A549 (cell line): ENCODE measurements around the gene CBFA2T2. TPM values are rescaled to one million over a fixed set of nuclear protein-coding genes. Genes with fewer than 3 reads are reported as not detected.

Experiments
- ATAC-seq, 2 experiments: fragments of 200-7000 bp in 1 of 2; fragments of >200 bp in 1 of 2; cut with Nextera tagmentation in 1 of 2; cut with Tn5 transposase in 1 of 2; 3 replicates each; pipeline versions ENCODE4 v1.8.0 to v1.9.1; 2018 to 2020; ENCODE audit warnings: mild to moderate bottlenecking in 1 of 2, moderate library complexity in 1 of 2
- CTCF ChIA-PET: fragments of 300-600 bp; sonication (Branson Sonifier 250); formaldehyde crosslinking; extraction: SDS; loops from one replicate; lab custom pipeline; 2021; ENCODE audit warnings: antibody characterized with exemption, inconsistent platforms; lab: Yijun Ruan, JAX
- POLR2A ChIA-PET: fragments of 350-600 bp; formaldehyde crosslinking; extraction: SDS; loops from one replicate; lab custom pipeline; 2021; ENCODE audit warnings: antibody characterized with exemption, inconsistent platforms; lab: Yijun Ruan, JAX
- DNase-seq, 2 experiments: peaks; one replicate each; pipeline versions ENCODE4 v3.0.0 to v3.0.0-alpha.2; 2011 to 2016; ENCODE audit warnings: low read depth in 1 of 2, low spot score in 1 of 2
- FAIRE-seq: peaks from 2 replicates; lab custom pipeline; 2011; peaks lifted over from hg19 to GRCh38; lab: Jason Lieb, UNC
- H3K27ac ChIP-seq, 2 experiments: fragments of >200 bp; sonication (Bioruptor Twin); formaldehyde crosslinking; 3 replicates each; pipeline ENCODE4 v1.5.1; 2016 to 2017
- H3K4me1 ChIP-seq: fragments of >200 bp; sonication (Bioruptor Twin); formaldehyde crosslinking; 3 replicates; pipeline ENCODE4 v1.6.1; 2016
- H3K4me2 ChIP-seq: fragments of >200 bp; sonication (Bioruptor Twin); formaldehyde crosslinking; 3 replicates; pipeline ENCODE4 v1.6.1; 2016
- H3K4me3 ChIP-seq: fragments of >200 bp; sonication (Bioruptor Twin); formaldehyde crosslinking; 3 replicates; pipeline ENCODE4 v1.5.1; 2016
- H3K9me3 ChIP-seq: fragments of >200 bp; sonication (Bioruptor Twin); formaldehyde crosslinking; 3 replicates; pipeline ENCODE4 v1.6.1; 2016
- BCL3 ChIP-seq: fragments of >200 bp; sonication (Bioruptor Twin); formaldehyde crosslinking; IDR thresholded peaks from 3 replicates; pipeline ENCODE4 v1.6.1; 2016
- CBX2 ChIP-seq: fragments of 200-600 bp; sonication (generic); IDR thresholded peaks from 2 replicates; pipeline ENCODE4 v1.6.1; 2016; ENCODE audit warnings: low read depth, mild to moderate bottlenecking, borderline replicate concordance
- CEBPB ChIP-seq, 2 experiments: fragments of >200 bp in 1 of 2; sonication (Bioruptor Twin) in 1 of 2; formaldehyde crosslinking in 1 of 2; IDR thresholded peaks; 2 replicates each; pipeline ENCODE4 v1.6.1; 2012 to 2016
- CTCF ChIP-seq: fragments of >200 bp; sonication (Bioruptor Twin); formaldehyde crosslinking; IDR thresholded peaks from 3 replicates; pipeline ENCODE4 v1.5.1; 2016
- E2F6 ChIP-seq: IDR thresholded peaks from 2 replicates; pipeline ENCODE4 v1.6.1; 2012; ENCODE audit warnings: low read depth, borderline replicate concordance
- ELK1 ChIP-seq: fragments of 150-350 bp; IDR thresholded peaks from 2 replicates; pipeline ENCODE4 v1.6.1; 2014; ENCODE audit warnings: low read depth, mild to moderate bottlenecking, low read length
- EP300 ChIP-seq, 2 experiments: fragments of >200 bp; sonication (Bioruptor Twin); formaldehyde crosslinking; IDR thresholded peaks; 2 replicates in 1 of 2; 3 replicates in 1 of 2; pipeline ENCODE4 v1.6.1; 2016 to 2017
- ESRRA ChIP-seq: fragments of 150-350 bp; IDR thresholded peaks from 2 replicates; pipeline ENCODE4 v1.6.1; 2014; ENCODE audit warnings: mild to moderate bottlenecking, low read length, borderline replicate concordance
- FOSB ChIP-seq: fragments of 250-450 bp; sonication (Bioruptor Pico); IDR thresholded peaks from 2 replicates; pipeline ENCODE4 v1.5.0; 2020; ENCODE audit warnings: mild to moderate bottlenecking, moderate library complexity
- GATA3 ChIP-seq: IDR thresholded peaks from 2 replicates; pipeline ENCODE4 v1.6.1; 2012; ENCODE audit warnings: borderline replicate concordance
- HDAC2 ChIP-seq: fragments of 200-600 bp; sonication (generic); IDR thresholded peaks from 2 replicates; pipeline ENCODE4 v1.6.1; 2016
- HOXB13 ChIP-seq: fragments of 250-450 bp; sonication (Bioruptor Pico); IDR thresholded peaks from 2 replicates; pipeline ENCODE4 v1.5.0; 2020; ENCODE audit warnings: low read depth, mild to moderate bottlenecking, moderate library complexity
- KDM1A ChIP-seq: fragments of 200-600 bp; sonication (generic); IDR thresholded peaks from 2 replicates; pipeline ENCODE4 v1.6.1; 2016; ENCODE audit warnings: low read depth, mild to moderate bottlenecking
- MAX ChIP-seq: IDR thresholded peaks from 2 replicates; pipeline ENCODE4 v1.6.1; 2012
- MYC ChIP-seq: IDR thresholded peaks from 2 replicates; pipeline ENCODE4 v1.6.1; 2012; ENCODE audit warnings: mild to moderate bottlenecking, inconsistent platforms, low read length, improper control_type of control experiment, borderline replicate concordance
- NFE2L2 ChIP-seq: fragments of 150-350 bp; conservative IDR thresholded peaks from 2 replicates; pipeline ENCODE4 v1.6.1; 2014; ENCODE audit warnings: low read length
- PBX3 ChIP-seq: IDR thresholded peaks from 2 replicates; pipeline ENCODE4 v1.6.1; 2012
- PHF8 ChIP-seq: fragments of 200-600 bp; sonication (generic); IDR thresholded peaks from 2 replicates; pipeline ENCODE4 v1.6.1; 2016; ENCODE audit warnings: low read depth, mild to moderate bottlenecking, antibody characterized with exemption, moderate library complexity, borderline replicate concordance
- SREBF2 ChIP-seq: fragments of 450-650 bp; IDR thresholded peaks from 2 replicates; pipeline ENCODE4 v1.6.1; 2014; ENCODE audit warnings: mild to moderate bottlenecking, moderate library complexity
- TP53 ChIP-seq: fragments of 250-450 bp; sonication (Bioruptor Pico); IDR thresholded peaks from 2 replicates; pipeline ENCODE4 v1.5.0; 2021; ENCODE audit warnings: mild to moderate bottlenecking, moderate library complexity
- USF2 ChIP-seq: fragments of 450-650 bp; IDR thresholded peaks from 2 replicates; pipeline ENCODE4 v1.6.1; 2014; ENCODE audit warnings: antibody characterized with exemption
- ZSCAN20 ChIP-seq: fragments of 250-450 bp; sonication (Bioruptor Pico); IDR thresholded peaks from 2 replicates; pipeline ENCODE4 v1.8.0; 2022; ENCODE audit warnings: mild to moderate bottlenecking, moderate library complexity
- WGBS: methylation state at CpG from one replicate; pipeline ENCODE4 v1.1.6; 2017; ENCODE audit errors: missing lambda C conversion rate; 5-methylcytosine and 5-hydroxymethylcytosine counted together
- polyA plus RNA-seq, 4 experiments: library from polyadenylated mRNA; depleted of rRNA in 3 of 4; stranded (reverse); fragments of >200 nt; fragmentation: RNase III in 1 of 4; extraction: RNeasy Plus Mini Kit Qiagen cat#74134 plus additional on column Dnase treatment in 1 of 4; gene quantifications; 2 replicates in 3 of 4; 3 replicates in 1 of 4; pipeline ENCODE4 v1.2.3, GENCODE V29; 2011 to 2017

Gene CBFA2T2
- polyA plus RNA-seq, 2 of the 4 experiments (the other 2 are of a cell fraction) = 6.8 to 9.4 TPM

GRCh38 chr20:33518071-33518470 lies 28.2 kb downstream of the CBFA2T2 start:
- H3K9me3 ChIP-seq = no peaks in the 10 kb centered on the region
- H3K4me2 ChIP-seq = 0 out of 3 replicates have a peak overlapping the region, but pooled peaks have one; percentile 7
- TF ChIP-seq TP53 (no peak), PHF8 (no peak), CBX2 (no peak), NFE2L2 (no peak), BCL3 (no peak), HOXB13 (CRISPR knock-in tag) (no peak), CTCF (no peak)
- H3K4me1 ChIP-seq = peaks cover 25% of the 10 kb centered on the region
- ATAC-seq (no peak), FAIRE-seq (no peak), DNase-seq (no peak)
- CTCF ChIA-PET = interaction anchor here (1.8 kb wide), 1 partner anchor 12 kb away, joined by 6 read pairs; no protein-coding TSS in a partner anchor
- POLR2A ChIA-PET = no interaction called here
- no peak overlapping the region for H3K4me3 ChIP-seq
- 66% methylated on average over 5 of the region's 5 CpGs for WGBS
- H3K27ac ChIP-seq = peak overlapping the region in 1 of 2 experiments; percentile 72; a peak in 3 of 6 replicates

- ChIA-PET POLR2A (interaction anchor here (0.7 kb wide), 1 partner anchor 38 kb away, joined by 3 read pairs; no protein-coding TSS in a partner anchor), CTCF (interaction anchor here (0.9 to 1.1 kb wide), 3 partner anchors 127 to 608 kb away, joined by 3 read pairs; no protein-coding TSS in a partner anchor)
- peaks cover 22% of the 10 kb centered on the region for H3K4me1 ChIP-seq
- H3K27ac ChIP-seq = no peak overlapping the region
- ATAC-seq (no peak), FAIRE-seq (no peak), DNase-seq (no peak)
- TF ChIP-seq E2F6 = no peak
- TF ChIP-seq ESRRA = no peak
- TF ChIP-seq MYC = no peak
- no peak for TF ChIP-seq EP300 (IDR thresholded peaks at IDR 0.05)
- TF ChIP-seq KDM1A = no peak
- no peak for TF ChIP-seq ELK1
- no peak for TF ChIP-seq FOSB (CRISPR knock-in tag)
- TF ChIP-seq SREBF2 = no peak
- no peak for TF ChIP-seq CEBPB (IDR thresholded peaks at IDR 0.05)
- TF ChIP-seq ZSCAN20 (CRISPR knock-in tag) = no peak
- no peak for TF ChIP-seq GATA3
- no peak overlapping the region for H3K4me2 ChIP-seq
- H3K4me3 ChIP-seq = no peak overlapping the region
- no peaks in the 10 kb centered on the region for H3K9me3 ChIP-seq
- 92% methylated on average over 1 of the region's 1 CpG for WGBS
Measured at GRCh38 chr20:33521461-33521860, 31.6 kb downstream of the CBFA2T2 start.

- no peak overlapping the region for H3K4me2 ChIP-seq
- FAIRE-seq (no peak), DNase-seq (no peak), ATAC-seq (no peak)
- ChIA-PET POLR2A (interaction anchor here (0.7 kb wide), 1 partner anchor 39 kb away, joined by 3 read pairs; no protein-coding TSS in a partner anchor), CTCF (interaction anchor here (0.9 to 1.5 kb wide), 4 partner anchors 21 to 607 kb away, joined by 3 to 4 read pairs (median 3); no protein-coding TSS in a partner anchor)
- no peak overlapping the region for H3K27ac ChIP-seq
- H3K4me3 ChIP-seq = no peak overlapping the region
- H3K4me1 ChIP-seq = peaks cover 13% of the 10 kb centered on the region
- H3K9me3 ChIP-seq = no peaks in the 10 kb centered on the region
- WGBS = 59% methylated on average over 3 of the region's 3 CpGs
- TF ChIP-seq HDAC2 (no peak), GATA3 (no peak), MAX (no peak), PBX3 (no peak), USF2 (no peak), ZSCAN20 (CRISPR knock-in tag) (no peak)
Measured at GRCh38 chr20:33522256-33522820, 32.4 kb downstream of the CBFA2T2 start.
